GM19468 (cell line): ENCODE data around the gene IGSF5.
"Not testable (repeated sequence)": the region's sequence is repeated elsewhere in the genome, so short reads cannot be mapped to it uniquely, and the experiment has no call there.

ENCODE experiments used
- ATAC-seq: cut with Tn5 transposase; IDR thresholded peaks from one replicate; pipeline ENCODE4 v1.9.1; 2021; ENCODE audit warnings: mild to moderate bottlenecking, moderate library complexity, moderate number of reproducible peaks; ENCODE audit not compliant: unreplicated experiment; ENCODE audit errors: extremely low read depth

Gene IGSF5

GRCh38 chr21:39737376-39738000 is 7.5 kb upstream of the IGSF5 start:
- no peak for ATAC-seq

- no peak for ATAC-seq
These were observed 6.4 kb upstream of the IGSF5 start for GRCh38 chr21:39738566-39738965.

- ATAC-seq: not testable (repeated sequence)
These were observed 5.5 kb upstream of the IGSF5 start for GRCh38 chr21:39739531-39739930.

GRCh38 chr21:39742561-39742960 is 2.4 kb upstream of the IGSF5 start:
- ATAC-seq: not testable (repeated sequence)

GRCh38 chr21:39745332-39745731 is 349 bp downstream of the IGSF5 start:
- ATAC-seq: not testable (repeated sequence)

GRCh38 chr21:39750670-39751069 is 5.7 kb downstream of the IGSF5 start:
- ATAC-seq: no peak

- ATAC-seq: no peak
These were observed 9.8 kb downstream of the IGSF5 start for GRCh38 chr21:39754811-39755210.

- ATAC-seq: no peak
These were observed 11.3 kb downstream of the IGSF5 start for GRCh38 chr21:39756285-39756684.

- ATAC-seq: no peak
These were observed 18.4 kb downstream of the IGSF5 start for GRCh38 chr21:39763272-39763970.

- no peak for ATAC-seq
These were observed 29.2 kb downstream of the IGSF5 start for GRCh38 chr21:39774227-39774626.

GRCh38 chr21:39775816-39776215 is 30.8 kb downstream of the IGSF5 start:
- ATAC-seq: no peak

- ATAC-seq: no peak
These were observed 31.6 kb downstream of the IGSF5 start for GRCh38 chr21:39776589-39776988.

- ATAC-seq: no peak
These were observed 36.3 kb downstream of the IGSF5 start for GRCh38 chr21:39781331-39781730.

GRCh38 chr21:39788383-39788782 is 43.4 kb downstream of the IGSF5 start:
- ATAC-seq: no peak

GRCh38 chr21:39796466-39796865 is 51.5 kb downstream of the IGSF5 start:
- no peak for ATAC-seq

- no peak for ATAC-seq
These were observed 54.2 kb downstream of the IGSF5 start for GRCh38 chr21:39799178-39799577.

GRCh38 chr21:39800311-39800710 is 55.3 kb downstream of the IGSF5 start:
- no peak for ATAC-seq

- ATAC-seq: no peak
These were observed 57.2 kb downstream of the IGSF5 start for GRCh38 chr21:39802217-39802616.

- ATAC-seq: no peak
These were observed 58.4 kb downstream of the IGSF5 start for GRCh38 chr21:39803393-39803792.

GRCh38 chr21:39804240-39804639 is 59.3 kb downstream of the IGSF5 start:
- ATAC-seq: no peak

GRCh38 chr21:39805983-39806382 is 61.0 kb downstream of the IGSF5 start:
- no peak for ATAC-seq

GRCh38 chr21:39807738-39808137 is 62.8 kb downstream of the IGSF5 start:
- no peak for ATAC-seq
